ENCODE results near the gene CMSS1. TPM values are rescaled to one million over a fixed set of nuclear protein-coding genes. Genes with fewer than 3 reads are reported as not detected.

CMSS1 gene
- total RNA-seq, 1 donor from 2014 or later: 56.3 TPM

DNA sequence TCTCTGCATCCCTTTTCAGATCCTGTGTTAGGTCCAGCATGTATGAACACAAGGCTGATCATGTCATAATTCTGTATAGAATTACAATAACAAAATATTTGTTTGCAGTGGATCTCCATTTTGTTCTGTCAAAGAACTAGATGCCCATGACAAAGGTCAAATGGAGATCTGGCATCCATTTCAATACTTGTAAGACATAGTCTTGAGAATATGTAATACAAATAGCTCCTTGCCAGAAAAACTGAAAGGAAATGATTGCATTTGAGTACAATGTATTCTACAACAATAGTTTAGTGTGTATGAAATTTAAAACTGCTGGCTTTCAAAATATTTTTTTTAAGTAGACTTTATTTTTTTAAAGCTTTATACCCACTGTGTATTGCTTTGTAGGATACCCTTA lies 101.1 kb downstream of the CMSS1 start:
- H3F3A ChIP-seq (ENCODE audit: low read depth): no peaks in the 10 kb centered on the region
- no peak for DNase-seq (ENCODE audit: low spot score)
- no peaks in the 10 kb centered on the region for H3K36me3 ChIP-seq
- no peaks in the 10 kb centered on the region for H3K9me3 ChIP-seq (ENCODE audit: low read depth)
- H3K4me1 Mint-ChIP-seq: no peaks in the 10 kb centered on the region
- no peaks in the 10 kb centered on the region for H3K79me2 ChIP-seq (ENCODE audit: low read depth)
- no peaks in the 10 kb centered on the region for H3K36me3 Mint-ChIP-seq
- H3K4me3 Mint-ChIP-seq: no peak overlapping the region
- H3K27ac ChIP-seq: no peak overlapping the region
- H3K4me2 ChIP-seq: no peak overlapping the region
- H3K27me3 ChIP-seq: no peaks in the 10 kb centered on the region
- H3K27ac Mint-ChIP-seq: no peak overlapping the region
- TF ChIP-seq, protein P1, sequence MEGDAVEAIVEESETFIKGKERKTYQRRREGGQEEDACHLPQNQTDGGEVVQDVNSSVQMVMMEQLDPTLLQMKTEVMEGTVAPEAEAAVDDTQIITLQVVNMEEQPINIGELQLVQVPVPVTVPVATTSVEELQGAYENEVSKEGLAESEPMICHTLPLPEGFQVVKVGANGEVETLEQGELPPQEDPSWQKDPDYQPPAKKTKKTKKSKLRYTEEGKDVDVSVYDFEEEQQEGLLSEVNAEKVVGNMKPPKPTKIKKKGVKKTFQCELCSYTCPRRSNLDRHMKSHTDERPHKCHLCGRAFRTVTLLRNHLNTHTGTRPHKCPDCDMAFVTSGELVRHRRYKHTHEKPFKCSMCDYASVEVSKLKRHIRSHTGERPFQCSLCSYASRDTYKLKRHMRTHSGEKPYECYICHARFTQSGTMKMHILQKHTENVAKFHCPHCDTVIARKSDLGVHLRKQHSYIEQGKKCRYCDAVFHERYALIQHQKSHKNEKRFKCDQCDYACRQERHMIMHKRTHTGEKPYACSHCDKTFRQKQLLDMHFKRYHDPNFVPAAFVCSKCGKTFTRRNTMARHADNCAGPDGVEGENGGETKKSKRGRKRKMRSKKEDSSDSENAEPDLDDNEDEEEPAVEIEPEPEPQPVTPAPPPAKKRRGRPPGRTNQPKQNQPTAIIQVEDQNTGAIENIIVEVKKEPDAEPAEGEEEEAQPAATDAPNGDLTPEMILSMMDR (IDR thresholded peaks at IDR 0.05): no peak
- TF ChIP-seq EZH2phosphoT487 (IDR thresholded peaks at IDR 0.05) (no peak), EZH2 (IDR thresholded peaks at IDR 0.05) (no peak)
- peaks cover 17% of the 10 kb centered on the region for H3K4me1 ChIP-seq
- H4K20me1 ChIP-seq (ENCODE audit: low read depth): no peaks in the 10 kb centered on the region
- H3K9ac ChIP-seq: no peak overlapping the region
- H3K9me3 Mint-ChIP-seq: no peaks in the 10 kb centered on the region
- H3K27me3 Mint-ChIP-seq (ENCODE audit: insufficient read depth, low read depth): no peaks in the 10 kb centered on the region
- no peak overlapping the region for H3K4me3 ChIP-seq
- no peak overlapping the region for H2AFZ ChIP-seq (replicated peaks)

DNA sequence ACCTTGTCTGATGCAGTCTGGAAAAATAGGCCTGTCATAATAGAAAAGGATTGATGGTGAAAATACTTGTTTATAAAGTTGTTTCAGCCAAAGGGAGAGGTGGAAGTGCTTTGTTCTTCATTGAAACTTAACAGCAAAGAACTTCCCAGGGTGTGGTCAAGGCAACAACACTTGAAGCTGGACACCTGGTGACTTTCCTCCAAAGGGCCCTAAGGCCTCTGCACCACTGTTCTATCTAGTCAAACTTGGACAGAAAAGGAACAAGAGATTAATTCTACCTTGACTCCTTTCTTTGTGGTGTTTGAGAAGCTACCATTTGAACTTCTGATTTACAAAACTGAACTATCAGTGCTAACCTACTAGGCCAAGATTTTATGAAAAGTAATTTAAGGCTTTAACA lies 102.0 kb downstream of the CMSS1 start:
- H3K27ac Mint-ChIP-seq: no peak overlapping the region

DNA sequence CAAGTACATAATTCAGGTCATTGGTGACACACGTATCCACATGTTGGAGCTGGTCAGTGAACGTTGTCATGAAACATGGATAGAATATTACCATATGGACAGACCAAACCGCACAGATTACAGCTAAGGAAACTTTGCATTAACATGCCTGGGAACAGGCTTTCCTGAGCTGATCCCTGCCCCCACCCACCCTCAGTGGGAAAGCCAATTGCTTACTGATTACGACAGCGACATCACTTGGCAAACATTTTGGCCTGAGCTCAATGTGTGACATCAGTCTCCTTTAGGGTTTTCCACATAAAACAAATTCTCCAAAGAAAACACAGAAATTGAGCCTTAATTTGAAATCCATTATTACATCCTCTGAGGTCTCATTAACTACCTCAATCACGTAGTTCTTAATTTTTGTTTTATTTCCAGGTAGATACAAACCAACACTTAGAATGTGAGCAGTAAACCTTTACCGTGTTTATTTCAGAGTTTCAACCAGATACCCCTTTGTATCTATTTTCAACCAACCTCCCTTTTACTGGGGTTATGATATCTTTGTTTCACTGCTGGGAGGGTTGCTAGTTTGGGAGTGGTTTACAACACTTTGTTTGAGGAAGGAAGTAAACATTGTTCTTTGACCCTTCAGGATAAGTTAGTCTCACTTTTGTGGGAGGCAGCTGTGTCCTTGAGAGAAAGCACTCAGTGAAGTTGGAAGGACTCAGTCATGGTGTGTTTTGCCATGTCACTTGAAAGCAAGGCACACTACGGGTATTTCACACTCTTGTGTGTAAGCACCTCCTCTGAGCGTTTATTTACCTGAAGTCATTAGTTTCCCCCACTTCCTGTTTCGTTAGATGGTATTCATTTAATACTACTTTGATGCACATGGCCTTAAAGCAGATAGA lies 103.1 kb downstream of the CMSS1 start:
- peak overlapping the region; percentile 19 for H3K4me2 ChIP-seq
- H3F3A ChIP-seq (ENCODE audit: low read depth): no peaks in the 10 kb centered on the region
- peaks cover 17% of the 10 kb centered on the region for H3K4me1 ChIP-seq
- no peak overlapping the region for H3K9ac ChIP-seq
- Mint-ChIP-seq H3K9me3 (no peaks in the 10 kb centered on the region), H3K27me3 (ENCODE audit: insufficient read depth, low read depth) (no peaks in the 10 kb centered on the region), H3K4me1 (no peaks in the 10 kb centered on the region), H3K36me3 (peaks cover 2% of the 10 kb centered on the region), H3K4me3 (no peak overlapping the region), H3K27ac (no peak overlapping the region)
- no peak overlapping the region for H3K27ac ChIP-seq
- no peak overlapping the region for H3K4me3 ChIP-seq
- TF ChIP-seq EZH2 (IDR thresholded peaks at IDR 0.05): no peak
- TF ChIP-seq, protein P1 (IDR thresholded peaks at IDR 0.05): no peak
- TF ChIP-seq EZH2phosphoT487 (IDR thresholded peaks at IDR 0.05): no peak
- H3K27me3 ChIP-seq: no peaks in the 10 kb centered on the region
- H3K79me2 ChIP-seq (ENCODE audit: low read depth): no peaks in the 10 kb centered on the region
- DNase-seq (ENCODE audit: low spot score): peak; percentile 32
- no peak overlapping the region for H2AFZ ChIP-seq (replicated peaks)
- H3K36me3 ChIP-seq: no peaks in the 10 kb centered on the region
- H3K9me3 ChIP-seq (ENCODE audit: low read depth): no peaks in the 10 kb centered on the region
- no peaks in the 10 kb centered on the region for H4K20me1 ChIP-seq (ENCODE audit: low read depth)

More for the DNA sequence above, 102.0 kb downstream of the CMSS1 start:
- Mint-ChIP-seq H3K4me3 (no peak overlapping the region), H3K9me3 (no peaks in the 10 kb centered on the region), H3K4me1 (no peaks in the 10 kb centered on the region), H3K27me3 (ENCODE audit: insufficient read depth, low read depth) (no peaks in the 10 kb centered on the region), H3K36me3 (peaks cover under 1% of the 10 kb centered on the region)
- no peaks in the 10 kb centered on the region for H3K27me3 ChIP-seq
- no peaks in the 10 kb centered on the region for H4K20me1 ChIP-seq (ENCODE audit: low read depth)
- TF ChIP-seq EZH2phosphoT487 (IDR thresholded peaks at IDR 0.05) (no peak), EZH2 (IDR thresholded peaks at IDR 0.05) (no peak)
- TF ChIP-seq, protein P1 (IDR thresholded peaks at IDR 0.05): no peak
- DNase-seq (ENCODE audit: low spot score): no peak
- H3K27ac ChIP-seq: no peak overlapping the region
- no peaks in the 10 kb centered on the region for H3K9me3 ChIP-seq (ENCODE audit: low read depth)
- no peaks in the 10 kb centered on the region for H3K79me2 ChIP-seq (ENCODE audit: low read depth)
- H2AFZ ChIP-seq (replicated peaks): no peak overlapping the region
- H3K4me3 ChIP-seq: no peak overlapping the region
- no peak overlapping the region for H3K9ac ChIP-seq
- no peak overlapping the region for H3K4me2 ChIP-seq
- H3K36me3 ChIP-seq: no peaks in the 10 kb centered on the region
- H3K4me1 ChIP-seq: peaks cover 17% of the 10 kb centered on the region
- no peaks in the 10 kb centered on the region for H3F3A ChIP-seq (ENCODE audit: low read depth)

Measured in neural progenitor cell (in vitro differentiated cells).